SK-N-SH (cell line): ENCODE results near the gene HRH1.

Experiments used
- CTCF ChIP-seq: fragments of 200-600 bp; sonication (generic); IDR thresholded peaks from 2 replicates; pipeline ENCODE4 v1.6.1; 2017; ENCODE audit warnings: antibody characterized with exemption, mild to moderate bottlenecking, moderate library complexity
- EZH2phosphoT487 ChIP-seq: fragments of 200-600 bp; sonication (generic); IDR thresholded peaks from 2 replicates; pipeline ENCODE4 v1.6.1; 2017; ENCODE audit warnings: low read depth, mixed run types, mild to moderate bottlenecking, antibody characterized with exemption, moderate library complexity, borderline replicate concordance
- POLR2AphosphoS5 ChIP-seq: IDR thresholded peaks from 2 replicates; pipeline ENCODE4 v1.6.1; 2012; ENCODE audit warnings: low read depth, low read length
- RCOR1 ChIP-seq: fragments of 150-350 bp; IDR thresholded peaks from 2 replicates; pipeline ENCODE4 v1.6.1; 2017; ENCODE audit warnings: antibody characterized with exemption, low read length
- SMC3 ChIP-seq: IDR thresholded peaks from 2 replicates; pipeline ENCODE4 v1.6.1; 2012; ENCODE audit warnings: low read depth, low read length, improper control_type of control experiment
- TAF1 ChIP-seq: IDR thresholded peaks from 2 replicates; pipeline ENCODE4 v1.6.1; 2012; ENCODE audit warnings: low read depth, mild to moderate bottlenecking, low read length, moderate library complexity, borderline replicate concordance
- USF2 ChIP-seq: fragments of 150-350 bp; IDR thresholded peaks from 2 replicates; pipeline ENCODE4 v1.6.1; 2017; ENCODE audit warnings: antibody characterized with exemption, low read length, low read depth, borderline replicate concordance

GRCh38 chr3:11188231-11188630 is 33.9 kb downstream of the HRH1 start:
- TF ChIP-seq CTCF (no peak), EZH2phosphoT487 (no peak), SMC3 (no peak), TAF1 (no peak), POLR2AphosphoS5 (no peak), USF2 (no peak), RCOR1 (no peak)
